ENCODE measurements around the gene TIMP2.

TIMP2 gene

GRCh38 chr17:78885956-78886355 lies 39.2 kb downstream of the TIMP2 start:
- Histone ChIP-seq H3K27ac (no peak overlapping the region), H3K4me1 (ENCODE audit: low read depth, poor library complexity, severe bottlenecking) (peaks cover 49% of the 10 kb centered on the region), H3K4me2 (no peak overlapping the region), H4K20me1 (ENCODE audit: insufficient read depth) (no peaks in the 10 kb centered on the region), H3K36me3 (ENCODE audit: insufficient read depth) (no peaks in the 10 kb centered on the region), H3K79me2 (ENCODE audit: insufficient read depth, low read depth) (peaks cover 31% of the 10 kb centered on the region), H2AFZ (ENCODE audit: low read depth) (no peak overlapping the region), H3K27me3 (ENCODE audit: insufficient read depth, low read depth) (no peaks in the 10 kb centered on the region), H3K9ac (no peak overlapping the region), H3K4me3 (IDR thresholded peaks at IDR 0.05; ENCODE audit: insufficient read depth, low read depth, low read length) (no peak overlapping the region)
- TF ChIP-seq CTCF (conservative IDR thresholded peaks at IDR 0.05; ENCODE audit: low read depth, low read length) = no peak

GRCh38 chr17:78884876-78885667 lies 40.1 kb downstream of the TIMP2 start:
- Histone ChIP-seq H2AFZ (ENCODE audit: low read depth) (no peak overlapping the region), H3K36me3 (ENCODE audit: insufficient read depth) (no peaks in the 10 kb centered on the region), H3K4me1 (ENCODE audit: low read depth, poor library complexity, severe bottlenecking) (peaks cover 40% of the 10 kb centered on the region), H3K4me3 (IDR thresholded peaks at IDR 0.05; ENCODE audit: insufficient read depth, low read depth, low read length) (no peak overlapping the region), H4K20me1 (ENCODE audit: insufficient read depth) (no peaks in the 10 kb centered on the region), H3K4me2 (no peak overlapping the region), H3K79me2 (ENCODE audit: insufficient read depth, low read depth) (peaks cover 33% of the 10 kb centered on the region), H3K27me3 (ENCODE audit: insufficient read depth, low read depth) (no peaks in the 10 kb centered on the region), H3K9ac (no peak overlapping the region), H3K27ac (no peak overlapping the region)
- no peak for TF ChIP-seq CTCF (conservative IDR thresholded peaks at IDR 0.05; ENCODE audit: low read depth, low read length)

DNA sequence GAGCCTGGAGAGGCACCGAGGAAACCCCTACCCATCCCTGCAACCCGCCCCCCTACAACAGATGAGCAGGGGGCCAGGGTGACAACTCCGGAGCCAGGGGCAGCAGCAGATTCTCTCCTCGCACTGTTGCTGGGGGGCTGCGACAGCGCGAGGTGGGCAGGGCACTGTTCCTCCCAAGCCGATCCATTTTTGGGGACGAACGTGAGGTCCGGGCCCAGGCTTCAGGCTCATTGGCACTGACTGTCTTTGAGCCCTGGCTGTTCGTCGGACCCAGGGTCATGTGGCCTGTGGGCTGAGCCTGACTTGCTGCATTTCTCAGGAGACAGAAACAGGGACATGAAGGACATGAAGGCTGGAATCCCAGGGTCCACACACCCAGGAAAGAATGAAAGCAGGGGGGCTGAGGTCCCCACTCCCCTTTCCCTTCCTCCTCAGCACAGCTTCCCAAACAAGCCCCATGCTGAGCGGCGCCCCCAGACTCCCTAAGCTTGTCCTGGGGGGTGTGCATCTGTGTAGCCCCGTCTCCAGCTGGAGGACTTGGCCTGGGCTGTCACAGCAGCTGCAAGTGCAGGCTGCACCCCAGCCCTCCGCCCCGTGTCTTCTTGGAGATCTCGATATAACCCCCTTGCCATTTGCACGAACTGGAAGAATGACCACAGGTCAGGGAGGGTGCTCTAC lies 40.9 kb downstream of the TIMP2 start:
- TF ChIP-seq CTCF (conservative IDR thresholded peaks at IDR 0.05; ENCODE audit: low read depth, low read length) = no peak
- Histone ChIP-seq H3K4me1 (ENCODE audit: low read depth, poor library complexity, severe bottlenecking) (peaks cover 32% of the 10 kb centered on the region), H3K27ac (no peak overlapping the region), H2AFZ (ENCODE audit: low read depth) (no peak overlapping the region), H3K36me3 (ENCODE audit: insufficient read depth) (no peaks in the 10 kb centered on the region), H3K4me3 (IDR thresholded peaks at IDR 0.05; ENCODE audit: insufficient read depth, low read depth, low read length) (no peak overlapping the region), H3K79me2 (ENCODE audit: insufficient read depth, low read depth) (peaks cover 33% of the 10 kb centered on the region), H4K20me1 (ENCODE audit: insufficient read depth) (no peaks in the 10 kb centered on the region), H3K27me3 (ENCODE audit: insufficient read depth, low read depth) (no peaks in the 10 kb centered on the region), H3K4me2 (no peak overlapping the region), H3K9ac (no peak overlapping the region)

GRCh38 chr17:78883533-78884131 lies 41.6 kb downstream of the TIMP2 start:
- Histone ChIP-seq H3K9ac (no peak overlapping the region), H3K27me3 (ENCODE audit: insufficient read depth, low read depth) (no peaks in the 10 kb centered on the region), H3K36me3 (ENCODE audit: insufficient read depth) (no peaks in the 10 kb centered on the region), H3K4me1 (ENCODE audit: low read depth, poor library complexity, severe bottlenecking) (peaks cover 26% of the 10 kb centered on the region), H4K20me1 (ENCODE audit: insufficient read depth) (no peaks in the 10 kb centered on the region), H3K4me3 (IDR thresholded peaks at IDR 0.05; ENCODE audit: insufficient read depth, low read depth, low read length) (no peak overlapping the region), H3K4me2 (no peak overlapping the region), H3K79me2 (ENCODE audit: insufficient read depth, low read depth) (peaks cover 33% of the 10 kb centered on the region), H2AFZ (ENCODE audit: low read depth) (no peak overlapping the region), H3K27ac (no peak overlapping the region)
- TF ChIP-seq CTCF (conservative IDR thresholded peaks at IDR 0.05; ENCODE audit: low read depth, low read length) = no peak

All from KMS-11 (cell line).